WTC11 (cell line): Measurements from ENCODE around the gene COL16A1. TPM values are rescaled to one million over a fixed set of nuclear protein-coding genes. Genes with fewer than 3 reads are reported as not detected.

ENCODE experiments used
- ATAC-seq: fragments of 200-7000 bp; cut with Tn5 transposase; 2 replicates; pipeline ENCODE4 v1.10.0; 2021; ENCODE audit warnings: mild to moderate bottlenecking, moderate library complexity
- CTCF ChIA-PET: fragments of 300-600 bp; sonication (Branson Sonifier 250); formaldehyde crosslinking; loops from one replicate; lab custom pipeline; 2021; ENCODE audit warnings: antibody characterized with exemption; lab: Charles Lee
- POLR2A ChIA-PET: fragments of 350-600 bp; sonication (Branson Sonifier 250); formaldehyde crosslinking; loops from one replicate; lab custom pipeline; 2021; ENCODE audit warnings: antibody characterized with exemption; lab: Charles Lee
- DNase-seq: peaks from one replicate; pipeline ENCODE4 v3.0.0; 2021; ENCODE audit warnings: low spot score
- H3K27ac Mint-ChIP-seq: 2 replicates; pipeline ENCODE4 v1.8.0; 2021; ENCODE audit warnings: mixed read lengths
- H3K27me3 Mint-ChIP-seq: 2 replicates; pipeline ENCODE4 v1.8.0; 2021; ENCODE audit warnings: low read depth, mild to moderate bottlenecking, moderate library complexity, mixed read lengths
- H3K36me3 Mint-ChIP-seq: 2 replicates; pipeline ENCODE4 v1.8.0; 2021; ENCODE audit warnings: mixed read lengths
- H3K4me1 Mint-ChIP-seq: 2 replicates; pipeline ENCODE4 v1.8.0; 2022; ENCODE audit warnings: mixed read lengths
- H3K4me3 Mint-ChIP-seq: 2 replicates; pipeline ENCODE4 v1.8.0; 2021; ENCODE audit warnings: mild to moderate bottlenecking, moderate library complexity, mixed read lengths
- H3K9me3 Mint-ChIP-seq: 2 replicates; pipeline ENCODE4 v1.8.0; 2021; ENCODE audit warnings: mixed read lengths
- AFF4 ChIP-seq: sonication (generic); formaldehyde crosslinking; IDR thresholded peaks from 2 replicates; pipeline ENCODE4 v1.8.1; 2023; ENCODE audit warnings: mild to moderate bottlenecking, missing genetic modification reagents, borderline replicate concordance
- ATF3 ChIP-seq: sonication (generic); formaldehyde crosslinking; conservative IDR thresholded peaks from 2 replicates; pipeline ENCODE4 v1.8.1; 2022; ENCODE audit warnings: mild to moderate bottlenecking, missing genetic modification reagents
- CBFB ChIP-seq: sonication (generic); formaldehyde crosslinking; IDR thresholded peaks from 2 replicates; pipeline ENCODE4 v1.8.1; 2022; ENCODE audit warnings: mild to moderate bottlenecking, low read depth, missing genetic modification reagents
- E2F4 ChIP-seq: sonication (generic); formaldehyde crosslinking; IDR thresholded peaks from 2 replicates; pipeline ENCODE4 v1.8.1; 2022; ENCODE audit warnings: low read depth, mild to moderate bottlenecking, moderate library complexity, missing genetic modification reagents, borderline replicate concordance
- E2F5 ChIP-seq: sonication (generic); formaldehyde crosslinking; IDR thresholded peaks from 2 replicates; pipeline ENCODE4 v1.8.1; 2022; ENCODE audit warnings: mild to moderate bottlenecking, moderate library complexity, missing genetic modification reagents
- ESRRA ChIP-seq: sonication (generic); formaldehyde crosslinking; IDR thresholded peaks from 2 replicates; pipeline ENCODE4 v1.8.1; 2022; ENCODE audit warnings: mild to moderate bottlenecking, missing genetic modification reagents, borderline replicate concordance
- FOXJ3 ChIP-seq: sonication (generic); formaldehyde crosslinking; IDR thresholded peaks from 2 replicates; pipeline ENCODE4 v1.9.0; 2021; ENCODE audit warnings: missing genetic modification reagents, mild to moderate bottlenecking, borderline replicate concordance
- FOXK1 ChIP-seq: sonication (generic); formaldehyde crosslinking; IDR thresholded peaks from 2 replicates; pipeline ENCODE4 v1.8.0; 2022; ENCODE audit warnings: mild to moderate bottlenecking, moderate library complexity, missing genetic modification reagents
- FOXP4 ChIP-seq: sonication (generic); formaldehyde crosslinking; IDR thresholded peaks from 2 replicates; pipeline ENCODE4 v1.8.0; 2022; ENCODE audit warnings: mild to moderate bottlenecking, missing genetic modification reagents
- GTF2I ChIP-seq: fragments of 250-450 bp; sonication (Bioruptor Pico); conservative IDR thresholded peaks from 2 replicates; pipeline ENCODE4 v1.4.0; 2021; ENCODE audit warnings: mild to moderate bottlenecking
- HMGA2 ChIP-seq: fragments of 250-450 bp; sonication (Bioruptor Pico); IDR thresholded peaks from 2 replicates; pipeline ENCODE4 v1.4.0; 2021; ENCODE audit warnings: mild to moderate bottlenecking, moderate library complexity
- JUN ChIP-seq: sonication (generic); formaldehyde crosslinking; IDR thresholded peaks from 2 replicates; pipeline ENCODE4 v1.8.0; 2023; ENCODE audit warnings: mild to moderate bottlenecking, missing genetic modification reagents
- MXD4 ChIP-seq: fragments of 250-450 bp; sonication (Bioruptor Pico); IDR thresholded peaks from 2 replicates; pipeline ENCODE4 v1.8.0; 2021; ENCODE audit warnings: mild to moderate bottlenecking, moderate library complexity, borderline replicate concordance
- SMAD4 ChIP-seq: sonication (generic); formaldehyde crosslinking; IDR thresholded peaks from 2 replicates; pipeline ENCODE4 v1.8.0; 2022; ENCODE audit warnings: mild to moderate bottlenecking, missing genetic modification reagents
- TEAD4 ChIP-seq: sonication (generic); formaldehyde crosslinking; IDR thresholded peaks from 2 replicates; pipeline ENCODE4 v1.8.0; 2022; ENCODE audit warnings: mild to moderate bottlenecking, missing genetic modification reagents
- ZNF121 ChIP-seq: sonication (generic); formaldehyde crosslinking; IDR thresholded peaks from 2 replicates; pipeline ENCODE4 v1.8.0; 2023; ENCODE audit warnings: missing genetic modification reagents
- ZNF263 ChIP-seq: sonication (generic); formaldehyde crosslinking; IDR thresholded peaks from 2 replicates; pipeline ENCODE4 v1.8.1; 2022; ENCODE audit warnings: low read depth, mild to moderate bottlenecking, moderate library complexity, missing genetic modification reagents
- ZNF416 ChIP-seq: fragments of 250-450 bp; sonication (Bioruptor Pico); IDR thresholded peaks from 2 replicates; pipeline ENCODE4 v1.9.0; 2021; ENCODE audit warnings: mild to moderate bottlenecking, inconsistent platforms
- ZNF512 ChIP-seq: sonication (generic); formaldehyde crosslinking; IDR thresholded peaks from 2 replicates; pipeline ENCODE4 v1.8.1; 2022; ENCODE audit warnings: missing genetic modification reagents, borderline replicate concordance
- ZSCAN18 ChIP-seq: fragments of 250-450 bp; sonication (Bioruptor Pico); IDR thresholded peaks from 2 replicates; pipeline ENCODE4 v2.1.2; 2022; ENCODE audit warnings: mild to moderate bottlenecking, moderate library complexity
- total RNA-seq: library from RNA; stranded (reverse); gene quantifications from 3 replicates; pipeline ENCODE4 v1.2.3, GENCODE V29; 2021

COL16A1 gene
- total RNA-seq, 1 experiment from 2014 or later: 8.8 TPM

GRCh38 chr1:31662463-31662862 lies 41.4 kb downstream of the COL16A1 start (continued):
- TF ChIP-seq ZSCAN18 (CRISPR knock-in tag) (no peak), TEAD4 (CRISPR knock-in tag) (no peak), HMGA2 (CRISPR knock-in tag) (no peak), ZNF512 (CRISPR knock-in tag) (no peak), MXD4 (CRISPR knock-in tag) (no peak)

- POLR2A ChIA-PET: interaction anchor here (1.1 to 1.4 kb wide), 2 partner anchors 17 to 45 kb away, joined by 3 read pairs; partner anchors contain the start of gene PEF1
- CTCF ChIA-PET: interaction anchor here (0.7 to 6.7 kb wide), 10 partner anchors 8 to 128 kb away, joined by 3 to 90 read pairs (median 6); partner anchors contain the start of genes COL16A1 and PEF1
- no peak for TF ChIP-seq E2F4
- no peak for TF ChIP-seq FOXK1 (CRISPR knock-in tag)
- TF ChIP-seq FOXJ3 (CRISPR knock-in tag): no peak
- TF ChIP-seq CBFB (CRISPR knock-in tag): no peak
- TF ChIP-seq GTF2I: no peak
- TF ChIP-seq, all 79 proteins: peak for 0
- DNase-seq: no peak
- H3K27me3 Mint-ChIP-seq: no peaks in the 10 kb centered on the region
- no peaks in the 10 kb centered on the region for H3K36me3 Mint-ChIP-seq
- H3K9me3 Mint-ChIP-seq: no peaks in the 10 kb centered on the region
- H3K27ac Mint-ChIP-seq: no peak overlapping the region
- no peak for ATAC-seq
- H3K4me1 Mint-ChIP-seq: peaks cover 3% of the 10 kb centered on the region
- H3K4me3 Mint-ChIP-seq: no peak overlapping the region
These were observed 42.0 kb downstream of the COL16A1 start for GRCh38 chr1:31661856-31662255.

- Mint-ChIP-seq H3K27ac (no peak overlapping the region), H3K4me1 (no peaks in the 10 kb centered on the region; the same call in 1 of the 2 replicates), H3K27me3 (no peaks in the 10 kb centered on the region), H3K9me3 (no peaks in the 10 kb centered on the region), H3K36me3 (no peaks in the 10 kb centered on the region), H3K4me3 (no peak overlapping the region)
- ATAC-seq: no peak
- ChIA-PET POLR2A (interaction anchor here (0.5 to 1.4 kb wide), 2 partner anchors 44 to 181 kb away, joined by 3 read pairs; no protein-coding TSS in a partner anchor), CTCF (interaction anchor here (0.7 to 6.7 kb wide), 9 partner anchors 9 to 129 kb away, joined by 3 to 90 read pairs (median 5); partner anchors contain the start of genes COL16A1 and PEF1)
- DNase-seq: no peak
- TF ChIP-seq ZNF121 (CRISPR knock-in tag): no peak
- no peak for TF ChIP-seq JUN
- TF ChIP-seq ESRRA: no peak
- TF ChIP-seq ATF3 (CRISPR knock-in tag): no peak
- TF ChIP-seq SMAD4 (CRISPR knock-in tag): no peak
- no peak for TF ChIP-seq ZNF416 (CRISPR knock-in tag)
- no peak for TF ChIP-seq ZNF263 (CRISPR knock-in tag)
- TF ChIP-seq E2F5 (CRISPR knock-in tag): no peak
- no peak for TF ChIP-seq FOXP4 (CRISPR knock-in tag)
- TF ChIP-seq AFF4: no peak
These were observed 42.9 kb downstream of the COL16A1 start for GRCh38 chr1:31660871-31661455.
